ENCODE data around the gene RNU5D-1.

DNA sequence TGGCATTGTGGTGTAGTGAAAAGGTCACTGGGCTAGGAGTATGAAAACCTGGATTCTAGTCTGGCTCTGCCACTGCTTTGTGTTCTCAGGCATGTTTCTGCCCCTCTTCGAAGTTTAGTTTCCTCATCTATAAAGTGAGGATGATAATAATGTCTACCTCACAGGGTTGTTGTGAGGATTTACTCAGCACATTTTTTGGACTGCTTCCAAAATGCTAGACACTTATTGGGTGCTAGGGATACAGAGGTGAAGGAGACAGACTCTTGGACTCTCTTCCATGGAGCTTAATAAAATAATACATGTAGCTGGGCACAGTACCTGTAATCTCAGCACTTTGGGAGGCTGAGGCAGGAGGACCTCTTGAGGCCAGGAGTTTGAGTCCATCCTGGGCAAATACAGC lies 12.2 kb upstream of the RNU5D-1 start:
- TF ChIP-seq CTCF (IDR thresholded peaks at IDR 0.05) (no peak), POLR2A (IDR thresholded peaks at IDR 0.05) (no peak)

Data from adrenal gland (tissue), 5 donors.